ENCODE measurements around the gene TEX52. TPM values are rescaled to one million over a fixed set of nuclear protein-coding genes. Genes with fewer than 3 reads are reported as not detected.

The TEX52 gene
- total and polyA plus RNA-seq, 2 donors (not counting 3 experiments of a cell fraction or from before 2014, with no cell fraction given) = not detected

- Histone ChIP-seq H3K27ac (ENCODE audit: insufficient read depth, low read depth, low read length) (no peak overlapping the region), H3K4me3 (replicated peaks in 1 of 3; ENCODE audit: insufficient read depth in 1 of 3, low read depth in 1 of 3, low read length in 3 of 3) (no peak overlapping the region), H3K4me2 (ENCODE audit: insufficient read depth, low read length) (no peak overlapping the region), H3K27me3 (ENCODE audit: control insufficient read depth in 2 of 2, insufficient read depth in 2 of 2, low read length in 2 of 2) (no peaks in the 10 kb centered on the region), H2AFZ (ENCODE audit: low read depth, low read length) (no peak overlapping the region), H3K9ac (replicated peaks; ENCODE audit: extremely low read depth, insufficient read depth, low read length) (no peak overlapping the region), H3K4me1 (ENCODE audit: control insufficient read depth, extremely low read depth, insufficient read depth, low read length) (no peaks in the 10 kb centered on the region), H3K36me3 (ENCODE audit: control insufficient read depth in 2 of 2, extremely low read depth in 1 of 2, insufficient read depth in 2 of 2, low read length in 2 of 2) (peaks cover 2 to 8% of the 10 kb centered on the region in 2 experiments), H3K9me3 (replicated peaks; ENCODE audit: control insufficient read depth, insufficient read depth, low read length) (no peaks in the 10 kb centered on the region), H3K79me2 (ENCODE audit: control insufficient read depth, insufficient read depth, low read length) (no peaks in the 10 kb centered on the region), H4K20me1 (replicated peaks; ENCODE audit: control insufficient read depth, extremely low read depth, insufficient read depth, low read length) (no peaks in the 10 kb centered on the region), H3K9me1 (replicated peaks; ENCODE audit: control insufficient read depth, extremely low read depth, insufficient read depth, low read length) (no peaks in the 10 kb centered on the region)
- FAIRE-seq (no peak), DNase-seq (ENCODE audit: low read depth, low spot score) (no peak)
- POLR2A ChIA-PET = no interaction called here
- CTCF ChIA-PET = interaction anchor here (1.6 to 3.2 kb wide), 3 partner anchors 10 to 89 kb away, joined by 3 to 29 read pairs (median 26); no protein-coding TSS in a partner anchor
- intact Hi-C loops (cut with micrococcal nuclease) (no loop called here), dilution Hi-C loops (cut with MboI; ENCODE audit: extremely low pct_ligation_motif_present, low sequenced_read_pairs) (no loop called here)
- TF ChIP-seq JUN (IDR thresholded peaks at IDR 0.05; ENCODE audit: borderline replicate concordance, insufficient read depth, insufficient read length, low read depth) (no peak), POLR2AphosphoS5 (IDR thresholded peaks at IDR 0.05; ENCODE audit: insufficient read depth, low read depth, low read length) (no peak), EZH2 (IDR thresholded peaks at IDR 0.05; ENCODE audit: borderline replicate concordance, low read depth, low read length, severe bottlenecking) (no peak), POLR2A (IDR thresholded peaks at IDR 0.05; ENCODE audit: low read depth, low read length) (no peak), MAX (IDR thresholded peaks at IDR 0.05; ENCODE audit: insufficient read depth, insufficient read length) (no peak), GATA2 (IDR thresholded peaks at IDR 0.05; ENCODE audit: insufficient read depth, insufficient read length, low read depth, low read length) (no peak), MYC (IDR thresholded peaks at IDR 0.05; ENCODE audit: low read depth, low read length) (no peak), CTCF (IDR thresholded peaks at IDR 0.05; ENCODE audit: extremely low read depth in 1 of 2, insufficient read depth in 1 of 2, low read depth in 1 of 2, low read length in 2 of 2) (no peak), FOS (IDR thresholded peaks at IDR 0.05; ENCODE audit: borderline replicate concordance, insufficient read depth, low read length) (no peak)
- no TSS peak for BruUV-seq (replicated peaks)
Observed at GRCh38 chr12:2855546-2855945, 1.3 kb downstream of the TEX52 start.

Measured in endothelial cell of umbilical vein (primary cell).